ENCODE measurements around the gene TNIK. TPM values are rescaled to one million over a fixed set of nuclear protein-coding genes. Genes with fewer than 3 reads are reported as not detected.

Gene TNIK
- total and polyA plus RNA-seq, 3 donors from 2014 or later = 39.3 to 99.6 (median 83.5) TPM

DNA sequence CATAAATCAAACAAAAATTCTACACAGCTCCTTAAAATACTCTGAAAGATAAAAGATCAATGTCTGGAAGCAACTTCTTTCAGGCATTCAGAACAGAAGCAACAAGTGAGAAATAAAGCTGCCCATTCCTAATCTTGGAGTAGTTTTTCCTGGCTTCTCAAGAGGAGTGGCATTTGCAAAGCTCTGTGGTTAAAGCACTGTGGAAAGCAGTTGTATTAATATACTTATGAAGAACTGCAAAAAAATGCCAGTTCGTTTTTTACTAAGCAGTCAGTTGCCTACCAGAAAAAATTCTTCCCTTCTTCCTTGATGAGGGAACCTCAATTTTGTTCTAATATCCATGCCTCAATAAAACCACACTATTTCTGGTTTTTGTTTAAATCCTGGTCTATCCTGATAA, 197.8 kb downstream of the TNIK start:
- H3K27me3 ChIP-seq = no peaks in the 10 kb centered on the region
- H3K9me3 ChIP-seq = no peaks in the 10 kb centered on the region
- no peaks in the 10 kb centered on the region for H3K36me3 ChIP-seq (ENCODE audit: low read depth, missing control alignments)
- DNase-seq = no peak
- TF ChIP-seq, protein P1, sequence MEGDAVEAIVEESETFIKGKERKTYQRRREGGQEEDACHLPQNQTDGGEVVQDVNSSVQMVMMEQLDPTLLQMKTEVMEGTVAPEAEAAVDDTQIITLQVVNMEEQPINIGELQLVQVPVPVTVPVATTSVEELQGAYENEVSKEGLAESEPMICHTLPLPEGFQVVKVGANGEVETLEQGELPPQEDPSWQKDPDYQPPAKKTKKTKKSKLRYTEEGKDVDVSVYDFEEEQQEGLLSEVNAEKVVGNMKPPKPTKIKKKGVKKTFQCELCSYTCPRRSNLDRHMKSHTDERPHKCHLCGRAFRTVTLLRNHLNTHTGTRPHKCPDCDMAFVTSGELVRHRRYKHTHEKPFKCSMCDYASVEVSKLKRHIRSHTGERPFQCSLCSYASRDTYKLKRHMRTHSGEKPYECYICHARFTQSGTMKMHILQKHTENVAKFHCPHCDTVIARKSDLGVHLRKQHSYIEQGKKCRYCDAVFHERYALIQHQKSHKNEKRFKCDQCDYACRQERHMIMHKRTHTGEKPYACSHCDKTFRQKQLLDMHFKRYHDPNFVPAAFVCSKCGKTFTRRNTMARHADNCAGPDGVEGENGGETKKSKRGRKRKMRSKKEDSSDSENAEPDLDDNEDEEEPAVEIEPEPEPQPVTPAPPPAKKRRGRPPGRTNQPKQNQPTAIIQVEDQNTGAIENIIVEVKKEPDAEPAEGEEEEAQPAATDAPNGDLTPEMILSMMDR (IDR thresholded peaks at IDR 0.05) = no peak
- TF ChIP-seq POLR2A (IDR thresholded peaks at IDR 0.05) = no peak
- H3K27ac ChIP-seq = no peak overlapping the region
- H3K4me1 ChIP-seq = peaks cover 13% of the 10 kb centered on the region
- no peak overlapping the region for H3K4me3 ChIP-seq
- WGBS, 2 donors = 82 to 95% methylated on average over 1 of the region's 1 CpG
- intact Hi-C loops (cut with DNase I; ENCODE audit: low total_unique reads) = no loop called here

DNA sequence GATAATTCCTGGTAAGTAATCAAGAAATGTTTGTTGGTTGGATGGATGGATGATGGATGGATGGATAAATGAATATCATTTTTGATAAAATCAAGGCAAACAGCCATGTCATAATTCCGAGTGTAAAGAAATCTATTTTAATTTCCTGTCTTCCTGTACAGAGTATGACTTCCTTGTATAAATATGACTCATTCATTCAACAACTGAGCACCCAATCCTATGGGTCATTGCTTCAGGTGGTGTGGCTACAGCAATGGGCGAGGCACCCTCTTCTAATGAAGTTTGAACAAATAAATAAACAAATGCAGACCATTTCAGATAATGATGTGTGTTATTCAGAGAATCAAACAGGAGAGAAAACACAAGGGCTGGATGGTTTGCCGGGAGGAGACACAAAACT, 198.7 kb downstream of the TNIK start:
- Histone ChIP-seq H3K4me1 (peaks cover 6% of the 10 kb centered on the region), H3K27ac (no peak overlapping the region), H3K9me3 (no peaks in the 10 kb centered on the region), H3K36me3 (ENCODE audit: low read depth, missing control alignments) (no peaks in the 10 kb centered on the region), H3K4me3 (no peak overlapping the region), H3K27me3 (no peaks in the 10 kb centered on the region)
- TF ChIP-seq, protein P1 (IDR thresholded peaks at IDR 0.05) = no peak
- TF ChIP-seq POLR2A (IDR thresholded peaks at IDR 0.05) = no peak
- intact Hi-C loops (cut with DNase I; ENCODE audit: low total_unique reads) = no loop called here
- 78 to 93% methylated on average over 3 of the region's 3 CpGs for WGBS, 2 donors
- DNase-seq = no peak

DNA sequence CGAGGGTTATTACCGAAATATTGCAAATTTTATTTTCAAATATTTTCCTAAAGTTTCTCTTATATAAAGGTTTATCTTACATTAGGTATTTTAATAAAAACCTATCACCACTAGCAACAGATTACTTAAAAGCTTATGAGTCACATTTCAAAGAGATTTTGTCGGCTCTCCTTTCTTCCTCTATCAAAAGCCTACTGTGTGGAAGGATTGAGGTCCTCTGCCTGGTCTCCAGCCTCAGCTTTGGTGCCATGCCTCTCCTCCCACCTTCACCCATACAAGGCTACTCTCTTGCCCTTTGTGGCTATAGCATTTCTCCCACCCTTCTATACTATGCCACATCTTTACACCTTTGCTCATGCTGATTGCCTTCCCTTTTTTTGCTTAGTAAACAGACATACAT, 199.3 kb downstream of the TNIK start:
- H3K36me3 ChIP-seq (ENCODE audit: low read depth, missing control alignments) = no peaks in the 10 kb centered on the region

DNA sequence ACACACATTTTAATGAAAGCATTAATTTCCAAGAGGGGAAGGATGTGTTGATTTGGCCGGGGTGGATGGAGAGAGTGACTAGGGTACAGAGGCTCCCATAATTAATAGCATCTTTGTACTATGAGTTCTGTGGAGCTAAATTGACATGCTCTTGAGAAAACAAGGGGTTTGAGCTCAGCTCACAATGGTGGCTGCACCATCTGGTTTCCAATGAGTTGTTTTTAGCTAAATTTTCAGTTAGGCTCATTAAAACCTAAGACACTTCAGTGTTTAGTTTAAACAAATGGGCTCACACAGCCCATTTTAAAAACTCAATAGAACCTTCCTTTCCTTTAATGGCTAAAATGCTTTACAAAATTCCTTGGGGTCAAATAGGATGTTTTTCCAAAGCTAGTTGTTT, 199.7 kb downstream of the TNIK start:
- Histone ChIP-seq H3K27me3 (no peaks in the 10 kb centered on the region), H3K9me3 (no peaks in the 10 kb centered on the region), H3K27ac (no peak overlapping the region), H3K4me1 (no peaks in the 10 kb centered on the region), H3K4me3 (no peak overlapping the region), H3K36me3 (ENCODE audit: low read depth, missing control alignments) (no peaks in the 10 kb centered on the region)
- intact Hi-C loops (cut with DNase I; ENCODE audit: low total_unique reads) = no loop called here
- 89 to 91% methylated on average over 1 of the region's 1 CpG for WGBS, 2 donors
- no peak for DNase-seq
- TF ChIP-seq, protein P1 (IDR thresholded peaks at IDR 0.05) = no peak
- TF ChIP-seq POLR2A (IDR thresholded peaks at IDR 0.05) = no peak

More for the DNA sequence above, 199.3 kb downstream of the TNIK start:
- WGBS, 2 donors = 92 to 95% methylated on average over 3 of the region's 3 CpGs
- TF ChIP-seq, protein P1 (IDR thresholded peaks at IDR 0.05) = no peak
- TF ChIP-seq POLR2A (IDR thresholded peaks at IDR 0.05) = no peak
- Histone ChIP-seq H3K9me3 (no peaks in the 10 kb centered on the region), H3K27ac (no peak overlapping the region), H3K4me1 (peaks cover under 1% of the 10 kb centered on the region), H3K4me3 (no peak overlapping the region), H3K27me3 (no peaks in the 10 kb centered on the region)
- no peak for DNase-seq
- intact Hi-C loops (cut with DNase I; ENCODE audit: low total_unique reads) = no loop called here

DNA sequence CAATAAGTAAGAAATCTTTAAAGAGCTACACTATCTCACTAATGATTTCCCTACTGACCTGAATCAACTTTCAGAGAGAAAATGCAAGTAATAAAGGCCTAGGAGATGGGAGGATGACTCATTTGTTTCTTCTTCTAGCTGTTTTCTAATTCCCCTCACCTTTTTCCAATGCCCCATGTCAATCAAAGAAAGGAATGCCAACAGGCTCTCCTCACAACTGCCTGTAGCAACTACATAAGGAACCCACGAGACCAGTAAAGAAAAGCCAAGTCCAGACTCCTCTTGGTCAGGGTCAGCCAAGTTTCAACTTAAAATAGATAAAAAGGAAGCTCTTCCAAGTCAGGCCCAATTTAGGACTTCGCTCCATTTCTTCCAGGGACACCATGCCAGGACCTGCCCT, 201.9 kb downstream of the TNIK start:
- Histone ChIP-seq H3K27ac (no peak overlapping the region), H3K9me3 (no peaks in the 10 kb centered on the region), H3K27me3 (no peaks in the 10 kb centered on the region), H3K36me3 (ENCODE audit: low read depth, missing control alignments) (no peaks in the 10 kb centered on the region), H3K4me3 (no peak overlapping the region), H3K4me1 (no peaks in the 10 kb centered on the region)
- no peak for DNase-seq
- intact Hi-C loops (cut with DNase I; ENCODE audit: low total_unique reads) = no loop called here
- TF ChIP-seq, protein P1 (IDR thresholded peaks at IDR 0.05) = no peak
- TF ChIP-seq POLR2A (IDR thresholded peaks at IDR 0.05) = no peak
- 33 to 37% methylated on average over 2 of the region's 2 CpGs for WGBS, 2 donors
